ENCODE results near the gene PPP1R26.
"Not testable (repeated sequence)": the region's sequence is repeated elsewhere in the genome, so short reads cannot be mapped to it uniquely, and the experiment has no call there.

DNA sequence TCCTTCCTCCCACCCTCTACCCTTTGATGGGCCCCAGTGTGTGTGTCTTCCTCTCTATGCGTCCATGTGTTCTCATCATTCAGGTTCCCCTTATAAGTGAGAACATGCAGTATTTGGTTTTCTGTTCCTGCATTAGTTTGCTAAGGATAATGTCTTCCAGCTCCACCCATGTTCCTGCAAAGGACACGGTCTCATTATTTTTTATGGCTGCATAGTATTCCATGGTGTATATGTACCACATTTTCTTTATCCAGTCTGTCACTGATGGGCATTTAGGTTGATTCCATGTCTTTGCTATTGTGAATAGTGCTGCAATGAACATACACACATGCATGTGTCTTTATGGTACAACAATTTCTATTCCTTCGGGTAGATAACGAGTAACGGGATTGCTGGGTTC, 21.1 kb upstream of the PPP1R26 start:
- TF ChIP-seq, protein P1, sequence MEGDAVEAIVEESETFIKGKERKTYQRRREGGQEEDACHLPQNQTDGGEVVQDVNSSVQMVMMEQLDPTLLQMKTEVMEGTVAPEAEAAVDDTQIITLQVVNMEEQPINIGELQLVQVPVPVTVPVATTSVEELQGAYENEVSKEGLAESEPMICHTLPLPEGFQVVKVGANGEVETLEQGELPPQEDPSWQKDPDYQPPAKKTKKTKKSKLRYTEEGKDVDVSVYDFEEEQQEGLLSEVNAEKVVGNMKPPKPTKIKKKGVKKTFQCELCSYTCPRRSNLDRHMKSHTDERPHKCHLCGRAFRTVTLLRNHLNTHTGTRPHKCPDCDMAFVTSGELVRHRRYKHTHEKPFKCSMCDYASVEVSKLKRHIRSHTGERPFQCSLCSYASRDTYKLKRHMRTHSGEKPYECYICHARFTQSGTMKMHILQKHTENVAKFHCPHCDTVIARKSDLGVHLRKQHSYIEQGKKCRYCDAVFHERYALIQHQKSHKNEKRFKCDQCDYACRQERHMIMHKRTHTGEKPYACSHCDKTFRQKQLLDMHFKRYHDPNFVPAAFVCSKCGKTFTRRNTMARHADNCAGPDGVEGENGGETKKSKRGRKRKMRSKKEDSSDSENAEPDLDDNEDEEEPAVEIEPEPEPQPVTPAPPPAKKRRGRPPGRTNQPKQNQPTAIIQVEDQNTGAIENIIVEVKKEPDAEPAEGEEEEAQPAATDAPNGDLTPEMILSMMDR (IDR thresholded peaks at IDR 0.05): not testable (repeated sequence)
- not testable (repeated sequence) for TF ChIP-seq POLR2A (IDR thresholded peaks at IDR 0.05)

Data from thyroid gland (tissue), 4 donors.